HEK293T (cell line): Measurements from ENCODE around the gene CMTM1.

ENCODE experiments used
- ARNT ChIP-seq: fragments of 450-650 bp; IDR thresholded peaks from 2 replicates; pipeline ENCODE4 v1.6.1; 2017; ENCODE audit warnings: mild to moderate bottlenecking
- FOXM1 ChIP-seq: fragments of 450-650 bp; IDR thresholded peaks from 2 replicates; pipeline ENCODE4 v1.6.1; 2017; ENCODE audit warnings: mild to moderate bottlenecking, borderline replicate concordance
- SP1 ChIP-seq: fragments of 450-650 bp; IDR thresholded peaks from 2 replicates; pipeline ENCODE4 v1.6.1; 2017

DNA sequence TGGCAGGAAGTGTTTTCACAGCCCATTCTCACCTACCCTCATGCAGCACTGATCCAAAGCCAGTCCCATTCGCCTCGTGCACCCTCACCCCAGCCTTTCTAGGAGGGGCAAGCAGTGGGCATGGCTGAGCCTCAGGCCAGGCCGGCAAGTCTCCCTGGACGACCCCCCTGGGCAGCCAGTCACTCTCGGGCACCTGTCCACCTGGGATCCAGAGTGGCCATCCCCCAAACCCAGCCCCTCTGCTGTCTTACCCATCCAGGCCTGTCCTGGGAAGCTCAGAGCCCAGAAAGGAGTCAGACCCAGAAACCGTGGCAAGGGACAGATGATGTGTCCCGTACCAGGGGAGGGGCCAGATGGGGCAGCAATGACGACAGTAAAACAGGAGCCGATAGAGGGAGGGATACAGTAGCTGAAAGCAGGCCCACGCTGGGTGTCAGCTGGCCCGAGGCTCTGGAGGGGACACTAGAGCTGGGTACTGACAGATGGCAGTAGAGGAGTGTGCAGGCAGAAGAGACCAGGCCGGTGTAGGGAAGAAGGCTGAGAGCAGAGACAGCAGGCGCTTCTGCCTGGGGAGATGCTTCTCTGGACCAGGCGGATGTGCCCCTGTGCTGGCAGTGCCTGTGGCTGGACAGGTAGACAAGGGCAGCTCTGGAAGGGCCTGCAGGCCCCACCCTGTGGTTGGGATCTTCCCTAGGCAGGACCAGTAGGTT lies 44.0 kb downstream of the CMTM1 start:
- TF ChIP-seq FOXM1 (no peak), SP1 (no peak), ARNT (no peak)
